GM12801 (cell line): Measurements from ENCODE around the gene EIPR1.
A peak's percentile ranks its signal among the peaks of the same experiment; 100 is the strongest.

Experiments
- CTCF ChIP-seq: IDR thresholded peaks from one replicate; pipeline ENCODE4 v1.5.1; 2011; ENCODE audit warnings: control low read depth; ENCODE audit not compliant: insufficient read length; ENCODE audit errors: extremely low read depth

EIPR1 gene

GRCh38 chr2:3377612-3378432, at the start of gene EIPR1:
Gene EIPR1 (minus strand): TSS chr2:3377818. CDS start chr2:3377689, 129 bp downstream.
- TF ChIP-seq CTCF, result no peak

- no peak for TF ChIP-seq CTCF
These were observed 49.7 kb upstream of the EIPR1 start for GRCh38 chr2:3427272-3427671.

- TF ChIP-seq CTCF, result no peak
These were observed 49.0 kb upstream of the EIPR1 start for GRCh38 chr2:3426615-3427014.

- no peak for TF ChIP-seq CTCF
These were observed 46.7 kb upstream of the EIPR1 start for GRCh38 chr2:3424171-3424795.

- peak; percentile 89 for TF ChIP-seq CTCF
These were observed 46.0 kb upstream of the EIPR1 start for GRCh38 chr2:3423492-3424170.

- TF ChIP-seq CTCF, result no peak
These were observed 44.7 kb upstream of the EIPR1 start for GRCh38 chr2:3422161-3422779.

- no peak for TF ChIP-seq CTCF
These were observed 44.0 kb upstream of the EIPR1 start for GRCh38 chr2:3421580-3421979.
